Endothelial cell of hepatic sinusoid (primary cell): ENCODE data around the gene AKAP7.

ENCODE experiments used
- in situ Hi-C: cut with HindIII; loops from 2 replicates; pipeline ENCODE4 v1.10.0; 2017; ENCODE audit warnings: low sequenced_read_pairs

AKAP7 gene

GRCh38 chr6:131191590-131191989 is 56.3 kb downstream of the AKAP7 start:
- in situ Hi-C loops = loop anchor here (25.0 kb wide), 1 partner anchor 346 kb away; no protein-coding TSS in a partner anchor

- in situ Hi-C loops = loop anchor here (25.0 kb wide), 1 partner anchor 340 kb away; no protein-coding TSS in a partner anchor
These were observed 62.4 kb downstream of the AKAP7 start for GRCh38 chr6:131197716-131198115.

- in situ Hi-C loops = loop anchor here (25.0 kb wide), 1 partner anchor 338 kb away; no protein-coding TSS in a partner anchor
These were observed 64.5 kb downstream of the AKAP7 start for GRCh38 chr6:131199568-131200272.

GRCh38 chr6:131205481-131206244 is 70.4 kb downstream of the AKAP7 start:
- in situ Hi-C loops = no loop called here

GRCh38 chr6:131206463-131207251 is 71.4 kb downstream of the AKAP7 start:
- in situ Hi-C loops = no loop called here

- in situ Hi-C loops = no loop called here
These were observed 73.5 kb downstream of the AKAP7 start for GRCh38 chr6:131208787-131209186.

- in situ Hi-C loops = no loop called here
These were observed 75.2 kb downstream of the AKAP7 start for GRCh38 chr6:131210469-131210868.

GRCh38 chr6:131212024-131212423 is 76.8 kb downstream of the AKAP7 start:
- in situ Hi-C loops = no loop called here

- in situ Hi-C loops = no loop called here
These were observed 77.6 kb downstream of the AKAP7 start for GRCh38 chr6:131212913-131213312.

- in situ Hi-C loops = no loop called here
These were observed 78.3 kb downstream of the AKAP7 start for GRCh38 chr6:131213501-131213990.

GRCh38 chr6:131215219-131215618 is 80.0 kb downstream of the AKAP7 start:
- in situ Hi-C loops = no loop called here

- in situ Hi-C loops = no loop called here
These were observed 81.0 kb downstream of the AKAP7 start for GRCh38 chr6:131216246-131216645.

GRCh38 chr6:131222773-131223172 is 87.5 kb downstream of the AKAP7 start:
- in situ Hi-C loops = no loop called here

GRCh38 chr6:131223416-131223815 is 88.1 kb downstream of the AKAP7 start:
- in situ Hi-C loops = no loop called here

GRCh38 chr6:131225127-131225526 is 89.9 kb downstream of the AKAP7 start:
- in situ Hi-C loops = no loop called here

GRCh38 chr6:131225959-131226358 is 90.7 kb downstream of the AKAP7 start:
- in situ Hi-C loops = no loop called here

GRCh38 chr6:131226459-131227157 is 91.3 kb downstream of the AKAP7 start:
- in situ Hi-C loops = no loop called here

- in situ Hi-C loops = no loop called here
These were observed 91.9 kb downstream of the AKAP7 start for GRCh38 chr6:131227158-131227543.

GRCh38 chr6:131231103-131231502 is 95.8 kb downstream of the AKAP7 start:
- in situ Hi-C loops = no loop called here

GRCh38 chr6:131231891-131232290 is 96.6 kb downstream of the AKAP7 start:
- in situ Hi-C loops = no loop called here

GRCh38 chr6:131244942-131245341 is 109.7 kb downstream of the AKAP7 start:
- in situ Hi-C loops = no loop called here
